HG03354 (cell line): ENCODE results near the gene CLDN14.

ENCODE experiments used
- ATAC-seq: cut with Tn5 transposase; IDR thresholded peaks from one replicate; pipeline ENCODE4 v1.9.1; 2021; ENCODE audit warnings: mild to moderate bottlenecking; ENCODE audit not compliant: unreplicated experiment, poor library complexity, severe bottlenecking

CLDN14 gene

DNA sequence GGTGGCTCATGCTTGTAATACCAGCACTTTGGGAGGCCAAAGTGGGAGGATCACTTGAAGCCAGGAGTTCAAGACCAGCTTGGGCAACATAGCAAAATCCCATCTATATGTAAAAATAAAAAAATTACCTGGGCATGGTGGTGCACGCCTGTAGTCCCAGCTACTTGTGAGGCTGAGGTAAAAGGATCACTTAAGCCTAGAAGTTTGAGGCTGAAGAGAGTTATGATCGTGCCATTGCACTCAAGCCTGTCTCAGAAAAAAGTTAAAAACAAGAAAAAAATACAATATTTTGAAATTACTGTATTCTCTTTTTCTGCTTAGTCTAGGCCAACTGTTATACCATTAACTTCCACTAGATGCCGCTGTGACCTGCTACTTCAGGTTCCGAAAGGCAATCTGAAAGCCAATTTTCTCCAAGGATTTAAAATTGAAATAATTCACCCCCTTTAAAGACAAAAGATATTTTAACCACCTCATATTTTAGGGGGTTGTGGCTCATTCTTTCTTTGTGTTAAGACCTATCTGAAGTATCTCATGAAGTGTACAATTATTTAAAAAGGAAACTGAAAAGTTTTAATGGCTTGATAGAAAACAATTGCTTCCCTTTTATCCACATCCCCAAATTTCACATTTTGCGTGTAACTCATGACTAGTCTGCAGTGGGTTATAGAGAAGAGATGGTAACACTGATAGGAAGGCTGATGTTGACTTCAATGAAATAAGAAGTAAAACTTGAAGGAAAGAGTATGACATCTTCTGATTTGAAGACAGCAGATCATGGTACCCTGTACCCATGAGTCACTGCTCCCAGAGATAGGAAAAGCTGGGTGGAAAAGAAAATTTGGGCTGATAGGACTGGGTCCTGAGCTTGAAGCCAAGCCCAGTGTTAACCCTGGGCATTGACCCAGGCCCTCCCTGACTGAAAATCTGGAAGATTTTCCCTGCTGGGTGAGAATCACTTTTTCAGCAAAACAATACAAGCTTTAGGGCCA is 24.4 kb upstream of the CLDN14 start:
- ATAC-seq = no peak

GRCh38 chr21:36502365-36502764 is 22.4 kb upstream of the CLDN14 start:
- no peak for ATAC-seq

- ATAC-seq = no peak
Measured at GRCh38 chr21:36501589-36501892, 21.6 kb upstream of the CLDN14 start.

DNA sequence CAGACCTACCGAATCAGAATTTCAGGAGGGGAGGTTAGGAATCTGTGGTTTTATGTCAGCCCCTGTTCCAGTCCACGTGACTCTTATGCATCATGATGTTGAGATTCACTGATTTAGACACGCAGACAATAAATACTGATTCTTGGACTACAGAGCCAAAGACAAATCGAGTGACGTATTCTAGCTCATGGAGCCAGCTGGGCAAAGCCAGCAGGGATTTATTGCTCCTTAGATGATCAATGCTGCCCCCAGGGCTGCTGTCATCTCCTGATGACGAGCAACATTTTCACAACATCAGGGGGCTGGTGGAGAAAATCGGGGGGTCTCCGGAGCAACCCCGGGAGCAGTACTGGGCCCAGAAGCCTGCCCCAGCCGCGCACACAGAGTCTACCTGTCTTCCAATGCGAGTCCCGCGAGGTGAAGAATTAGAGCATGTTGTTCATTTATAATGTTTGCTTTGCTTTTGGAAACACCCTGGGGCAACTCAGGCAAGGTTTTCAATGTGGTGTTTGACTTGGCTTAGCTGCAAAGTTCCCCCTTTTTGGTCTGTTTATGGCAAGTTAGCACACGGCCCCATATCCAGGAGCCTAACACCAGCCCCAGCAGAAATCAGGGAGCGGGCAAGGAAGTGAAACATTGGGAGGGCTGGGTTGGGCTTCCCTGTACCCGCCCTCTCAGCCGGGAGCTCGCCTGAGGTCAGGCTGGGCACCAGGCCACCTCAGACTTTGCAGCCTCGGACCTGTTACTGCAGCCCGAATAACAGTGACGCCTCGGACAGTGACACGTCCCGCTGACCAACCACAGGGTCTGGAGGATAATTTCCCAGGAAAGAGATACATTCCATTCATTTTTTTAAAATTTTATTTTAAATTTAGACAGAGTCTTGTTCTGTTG is 19.9 kb upstream of the CLDN14 start:
- ATAC-seq = no peak

GRCh38 chr21:36494557-36494956 is 14.6 kb upstream of the CLDN14 start:
- ATAC-seq = no peak

- no peak for ATAC-seq
Measured at GRCh38 chr21:36491209-36491910, 11.4 kb upstream of the CLDN14 start.

DNA sequence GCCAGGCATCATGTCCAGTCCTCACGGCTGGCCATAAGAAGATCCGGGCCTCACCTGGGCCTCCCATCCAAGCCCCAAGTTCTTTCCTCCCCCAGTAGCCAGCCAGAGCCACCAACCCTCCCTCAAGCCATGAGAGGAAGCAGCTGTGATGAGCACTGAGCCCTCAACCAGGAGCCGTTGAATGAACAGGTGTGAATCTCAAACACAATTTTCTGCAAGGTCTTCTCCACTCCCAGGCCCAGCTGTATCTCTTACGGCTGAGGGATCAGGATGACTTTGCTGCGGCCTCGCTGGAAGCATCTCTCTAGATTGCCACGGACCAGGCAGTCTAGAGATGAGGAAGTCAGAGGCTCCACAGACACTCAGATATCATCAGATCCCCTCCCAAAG is 9.8 kb upstream of the CLDN14 start:
- no peak for ATAC-seq

GRCh38 chr21:36489103-36489775 is 9.3 kb upstream of the CLDN14 start:
- no peak for ATAC-seq

- no peak for ATAC-seq
Measured at GRCh38 chr21:36487641-36488307, 7.9 kb upstream of the CLDN14 start.

- ATAC-seq = no peak
Measured at GRCh38 chr21:36486246-36486645, 6.3 kb upstream of the CLDN14 start.

DNA sequence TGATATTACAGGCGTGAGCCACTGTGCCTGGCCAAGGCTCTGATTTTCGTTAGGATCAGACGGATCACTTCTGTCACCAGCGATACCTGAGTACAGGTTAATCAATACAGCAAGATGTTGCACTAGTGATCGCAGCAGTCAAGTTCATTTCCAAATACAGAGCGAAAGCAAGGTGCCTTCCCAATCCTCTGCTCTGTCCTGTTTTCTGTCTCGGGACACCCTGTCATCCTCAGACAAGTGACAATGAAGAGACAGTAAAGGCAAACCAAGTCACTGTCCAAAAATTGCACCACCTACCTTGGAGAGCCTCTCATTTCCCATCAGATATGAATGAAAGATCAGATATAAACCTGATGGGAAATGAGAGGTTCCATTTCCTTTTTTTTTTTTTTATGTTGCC is 5.6 kb upstream of the CLDN14 start:
- ATAC-seq = no peak

GRCh38 chr21:36483095-36483494 is 3.2 kb upstream of the CLDN14 start:
- no peak for ATAC-seq

DNA sequence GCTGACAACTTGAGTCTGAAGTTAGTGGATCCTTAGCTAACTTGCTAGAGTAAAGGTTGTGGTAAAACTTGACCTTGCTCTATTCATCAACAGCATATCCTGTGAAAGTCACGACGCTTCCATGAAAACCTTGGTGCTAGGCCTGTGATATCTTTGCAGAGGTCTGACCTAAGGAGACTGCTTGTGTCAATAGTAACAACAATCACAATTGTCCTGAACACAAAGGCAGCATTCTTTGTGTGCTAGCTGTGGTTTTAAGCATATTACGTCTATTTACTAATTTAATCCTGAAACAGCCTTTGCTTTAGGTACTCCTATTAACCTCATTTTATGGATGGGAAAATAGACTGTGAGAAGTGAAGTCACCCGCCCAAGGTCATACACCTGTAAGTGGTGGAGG is 2.8 kb upstream of the CLDN14 start:
- ATAC-seq = no peak

GRCh38 chr21:36482181-36482580 is 2.3 kb upstream of the CLDN14 start:
- no peak for ATAC-seq

DNA sequence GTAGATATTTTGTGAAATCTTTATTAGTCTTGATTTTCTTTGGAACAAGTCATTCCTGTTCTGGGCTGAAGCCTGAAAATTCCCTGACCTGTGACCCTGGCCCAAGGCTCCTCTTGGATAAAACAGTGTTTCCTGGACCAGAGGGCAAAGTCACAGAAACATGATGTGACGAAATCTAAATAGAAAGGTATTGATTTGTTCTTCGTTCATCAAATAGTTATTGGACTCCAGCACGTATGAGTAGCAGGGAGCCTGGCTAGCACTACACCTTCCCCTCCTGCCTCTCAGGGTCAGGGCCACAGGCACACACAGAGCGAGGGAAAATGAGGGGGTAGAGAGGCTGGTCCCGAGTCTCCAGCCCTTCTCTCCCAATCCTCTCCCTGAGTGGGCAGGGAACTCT is 1.7 kb upstream of the CLDN14 start:
- no peak for ATAC-seq

- no peak for ATAC-seq
Measured at GRCh38 chr21:36480618-36481017, 696 bp upstream of the CLDN14 start.

DNA sequence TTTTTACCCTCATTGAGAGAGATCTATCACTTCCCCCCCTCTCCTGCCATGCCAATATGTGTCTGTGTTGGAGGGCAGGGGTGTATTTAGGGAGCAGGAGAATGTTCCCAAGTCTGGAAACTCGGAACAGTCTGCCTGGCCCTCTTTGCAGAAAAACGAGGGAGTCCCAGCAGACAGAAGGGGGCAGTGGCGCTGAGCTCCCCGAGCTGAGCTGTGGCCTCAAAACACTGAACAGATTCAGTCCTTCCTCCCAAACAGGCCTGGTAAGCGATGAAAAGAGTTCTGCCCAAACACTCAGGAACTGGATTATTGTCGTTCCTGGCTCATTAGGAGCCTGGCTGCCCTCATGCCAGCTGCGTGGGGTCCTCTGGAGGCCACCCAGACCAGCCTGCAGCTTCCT is 981 bp downstream of the CLDN14 start:
- no peak for ATAC-seq

DNA sequence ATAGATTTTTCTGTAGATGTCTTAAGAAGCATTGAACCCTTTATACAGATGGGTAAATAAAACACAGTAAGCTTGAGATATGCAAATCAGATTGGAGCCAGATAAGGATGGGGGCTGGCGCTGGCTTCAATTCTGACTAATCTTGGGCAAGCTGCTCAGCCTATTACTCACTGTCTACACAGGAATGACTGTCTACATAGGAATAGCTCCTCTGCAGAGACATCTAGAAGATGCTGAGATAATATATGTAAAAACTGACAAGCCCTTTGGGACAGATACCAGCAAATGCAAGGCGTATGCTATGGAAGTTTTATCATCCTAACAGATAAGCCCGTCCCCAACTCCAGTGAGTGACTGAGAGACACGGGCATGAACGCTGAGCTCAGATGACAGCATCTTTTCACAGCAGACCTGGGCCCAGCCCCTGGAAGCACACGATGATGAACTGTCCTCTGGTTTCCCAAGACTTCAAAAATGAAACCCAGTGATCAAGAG is 1.7 kb downstream of the CLDN14 start:
- ATAC-seq = no peak

- no peak for ATAC-seq
Measured at GRCh38 chr21:36477559-36477958, 2.4 kb downstream of the CLDN14 start.
